UCSD-AML1 (cell line): Measurements from ENCODE around the gene CTNND1.

Source experiments
- DNase-seq: peaks from one replicate; lab custom pipeline; 2025; ENCODE audit not compliant: unreplicated experiment; lab: John Stamatoyannopoulos, UW

CTNND1 gene

DNA sequence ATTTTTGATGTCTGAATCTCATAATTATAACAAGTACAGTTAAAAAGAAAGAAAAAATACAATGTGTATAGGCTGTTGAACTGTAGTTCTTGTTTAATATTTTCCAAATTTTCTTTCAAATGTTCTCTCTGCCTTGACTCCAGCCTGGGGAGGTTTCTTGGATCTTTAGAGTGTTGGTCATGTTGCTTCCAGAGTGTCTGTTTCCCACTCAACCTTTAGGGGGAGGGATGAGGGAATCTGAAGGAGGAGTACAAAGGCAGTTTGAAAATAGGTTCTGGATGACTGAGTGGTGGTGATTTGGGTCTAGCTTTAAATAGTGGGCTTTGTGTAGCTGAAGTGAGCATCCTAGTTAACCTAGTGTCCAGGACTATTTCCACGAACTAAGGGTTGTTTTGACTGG lies 2.0 kb downstream of the CTNND1 start:
- no peak for DNase-seq

DNA sequence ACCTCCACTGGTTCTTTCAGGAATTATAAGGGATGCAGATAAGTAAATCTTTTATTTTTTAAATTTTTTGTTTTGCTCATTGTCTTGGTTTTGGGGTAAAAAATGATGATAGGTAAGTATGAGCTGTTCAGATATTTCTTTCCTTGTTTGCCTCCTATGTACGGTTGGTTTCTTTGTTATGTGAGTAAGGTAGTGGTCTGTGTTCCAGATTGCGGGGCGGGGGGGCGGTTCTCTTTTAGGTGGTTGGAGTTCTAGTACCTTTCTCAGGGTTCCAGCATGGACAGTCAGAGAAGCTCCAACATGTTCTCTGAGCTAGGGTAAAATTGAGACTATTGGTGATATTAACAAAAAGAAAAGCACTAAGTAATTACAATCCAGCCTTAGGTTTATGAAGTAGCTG lies 2.4 kb downstream of the CTNND1 start:
- no peak for DNase-seq

DNA sequence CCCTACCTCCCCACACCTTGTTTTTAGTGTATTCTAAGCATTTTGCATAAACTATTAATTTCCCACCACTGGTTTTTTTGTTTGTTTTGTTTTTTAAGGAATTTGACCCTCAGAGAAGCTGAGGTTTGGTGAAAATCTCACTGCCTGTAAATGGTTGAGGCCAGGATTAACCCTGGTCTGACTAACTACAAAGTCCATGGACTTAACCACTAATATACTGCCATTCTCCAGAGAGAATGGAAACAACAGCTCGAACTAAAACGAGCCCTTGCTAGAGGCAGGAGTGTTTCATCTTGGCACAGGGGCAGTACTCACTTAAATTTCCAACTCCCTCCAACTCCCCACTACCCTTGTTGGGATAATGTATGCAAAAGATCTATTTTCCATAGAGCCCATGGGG lies 3.0 kb downstream of the CTNND1 start:
- DNase-seq: no peak

DNA sequence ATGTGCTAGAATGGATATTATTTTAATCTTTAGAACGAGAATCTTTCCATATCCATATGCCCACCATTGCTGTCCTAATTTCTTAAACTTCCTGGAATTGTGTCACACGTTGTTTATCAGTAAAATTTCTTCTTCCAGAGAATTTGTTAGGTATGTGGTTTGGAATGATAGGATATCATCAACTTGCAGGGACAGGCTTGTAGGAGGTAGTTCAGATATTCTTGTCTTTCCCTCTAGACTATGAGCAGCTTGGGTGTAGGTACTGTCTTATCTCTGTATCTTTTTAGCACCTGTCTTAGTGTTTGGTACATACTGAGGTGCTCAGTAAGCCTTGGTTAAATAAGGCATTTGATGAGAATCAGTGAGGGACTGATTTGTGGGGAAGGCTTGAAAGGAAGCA lies 3.4 kb downstream of the CTNND1 start:
- DNase-seq: no peak

DNA sequence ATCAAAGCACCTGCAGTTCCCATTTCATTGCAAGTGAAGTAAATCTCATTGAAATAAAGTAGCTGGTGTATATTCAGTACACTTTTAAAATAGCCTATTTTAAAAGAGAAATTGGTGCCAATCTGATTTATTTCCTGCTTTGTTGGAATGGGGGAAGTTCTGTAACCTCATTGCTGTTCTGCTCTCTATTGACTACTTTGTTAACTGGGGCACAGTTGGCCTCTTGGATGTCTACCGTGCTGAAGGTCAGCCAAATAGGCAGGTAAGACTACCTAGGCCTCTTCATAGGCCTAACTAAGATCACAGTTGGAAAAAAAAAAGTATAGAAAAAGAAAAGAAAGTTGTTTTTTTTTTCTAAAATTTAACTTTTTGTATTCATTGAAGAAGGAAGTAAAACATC lies 9.2 kb downstream of the CTNND1 start:
- no peak for DNase-seq

DNA sequence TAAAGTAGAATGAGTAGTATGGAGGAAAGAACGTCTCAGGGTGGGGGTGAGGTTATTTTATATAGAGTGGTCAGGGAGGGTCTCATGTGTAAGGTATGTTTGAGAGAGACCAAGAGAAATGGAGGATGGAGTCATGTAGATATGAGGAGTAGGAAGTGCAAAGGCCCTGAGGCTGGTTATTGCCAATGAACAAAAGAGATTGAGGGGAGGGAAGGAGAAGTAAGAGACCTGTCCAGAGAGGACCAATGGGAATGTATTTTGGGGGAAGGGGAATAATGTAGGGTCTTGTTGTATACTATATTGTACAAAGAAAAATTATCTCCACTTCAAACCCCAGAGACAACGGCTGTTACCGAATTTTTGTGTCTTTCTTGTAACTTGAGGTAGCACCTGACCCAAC lies 9.8 kb downstream of the CTNND1 start:
- DNase-seq: no peak

DNA sequence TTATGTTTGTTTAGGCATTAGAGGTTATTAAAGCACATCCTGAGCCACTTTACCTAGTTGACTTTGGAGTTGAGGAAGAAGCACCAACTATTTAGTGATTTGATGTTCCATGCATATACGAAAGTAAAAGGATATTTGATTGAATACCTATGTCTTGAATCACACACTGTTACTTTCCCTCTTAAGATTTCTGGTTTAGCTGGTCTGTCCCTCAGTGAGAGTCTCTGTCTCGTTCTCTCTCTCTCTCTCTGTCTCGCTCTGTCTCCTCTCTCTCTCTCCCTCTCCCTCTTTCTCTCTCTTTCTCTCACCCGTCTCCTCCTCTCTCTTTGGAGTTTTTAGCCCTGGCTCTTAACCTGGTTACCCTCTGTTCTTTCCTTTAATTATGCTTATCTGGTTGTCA lies 11.0 kb downstream of the CTNND1 start:
- DNase-seq: no peak

DNA sequence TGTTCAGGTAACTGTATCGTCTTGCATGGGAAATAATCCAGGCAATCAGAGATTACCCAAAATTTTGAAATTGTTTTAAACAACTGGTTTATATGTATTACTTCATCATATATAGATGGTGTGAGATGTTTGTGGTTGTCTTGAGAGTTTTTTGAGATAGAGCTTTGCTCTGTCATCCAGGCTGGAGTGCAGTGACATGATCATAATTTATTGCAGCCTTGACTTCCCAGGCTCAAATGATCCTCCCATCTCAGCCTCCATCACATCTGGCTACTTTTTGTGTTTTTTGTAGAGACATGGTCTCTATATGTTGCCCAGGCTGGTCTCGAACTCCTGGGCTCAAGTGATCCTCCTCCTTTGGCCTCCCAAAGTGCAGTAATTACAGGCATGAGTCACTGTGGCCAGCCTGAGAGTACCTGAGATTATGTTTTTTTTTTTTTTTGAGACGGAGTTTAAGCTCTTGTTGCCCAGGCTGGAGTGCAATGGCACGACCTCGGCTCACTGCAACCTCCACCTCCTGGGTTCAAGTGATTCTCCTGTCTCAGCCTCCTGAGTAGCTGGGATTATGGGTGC lies 11.5 kb downstream of the CTNND1 start:
- no peak for DNase-seq

DNA sequence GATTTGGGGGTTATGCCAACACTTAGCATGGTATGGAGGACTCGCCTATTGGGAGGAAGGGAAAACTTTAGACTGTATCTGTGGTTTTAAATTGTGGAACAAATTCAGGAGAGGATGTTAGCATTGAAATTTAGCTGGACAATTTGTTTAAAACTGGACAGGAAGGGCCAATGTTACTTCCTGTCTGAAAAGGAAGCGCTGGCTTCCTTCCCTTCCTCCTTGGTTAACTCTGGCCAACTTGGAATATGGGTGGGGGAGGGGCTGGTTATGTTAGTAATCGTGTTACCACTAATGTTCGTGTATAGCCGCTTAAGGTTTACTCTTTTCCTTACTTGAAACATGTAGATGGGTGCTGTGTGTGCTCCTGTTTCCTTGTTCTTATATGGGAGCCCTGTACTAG lies 13.9 kb downstream of the CTNND1 start:
- DNase-seq: no peak

DNA sequence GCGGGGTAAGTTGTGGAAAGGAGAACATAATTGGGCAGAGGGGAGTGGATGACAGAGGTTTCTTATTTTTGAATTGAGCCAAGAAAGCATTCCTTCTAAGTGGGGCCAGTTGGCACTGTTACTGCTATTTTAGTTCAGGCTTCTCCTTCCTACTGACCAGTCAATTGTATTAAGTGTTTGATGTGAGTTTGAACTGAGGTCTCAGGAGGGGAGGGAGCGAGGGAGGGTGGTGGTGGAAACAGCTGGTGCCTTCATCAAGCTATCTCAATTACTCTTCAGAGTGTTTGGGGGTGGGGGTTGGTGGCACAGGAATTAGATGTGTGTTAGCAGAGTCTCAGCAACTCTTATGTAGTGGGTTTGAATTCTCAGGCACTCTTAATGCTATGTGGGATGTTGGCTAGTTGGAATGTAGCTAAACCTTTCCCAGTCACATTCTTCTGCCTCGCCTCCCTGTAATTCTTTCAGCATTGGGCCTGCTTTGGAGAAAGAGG lies 14.5 kb downstream of the CTNND1 start:
- DNase-seq: no peak

DNA sequence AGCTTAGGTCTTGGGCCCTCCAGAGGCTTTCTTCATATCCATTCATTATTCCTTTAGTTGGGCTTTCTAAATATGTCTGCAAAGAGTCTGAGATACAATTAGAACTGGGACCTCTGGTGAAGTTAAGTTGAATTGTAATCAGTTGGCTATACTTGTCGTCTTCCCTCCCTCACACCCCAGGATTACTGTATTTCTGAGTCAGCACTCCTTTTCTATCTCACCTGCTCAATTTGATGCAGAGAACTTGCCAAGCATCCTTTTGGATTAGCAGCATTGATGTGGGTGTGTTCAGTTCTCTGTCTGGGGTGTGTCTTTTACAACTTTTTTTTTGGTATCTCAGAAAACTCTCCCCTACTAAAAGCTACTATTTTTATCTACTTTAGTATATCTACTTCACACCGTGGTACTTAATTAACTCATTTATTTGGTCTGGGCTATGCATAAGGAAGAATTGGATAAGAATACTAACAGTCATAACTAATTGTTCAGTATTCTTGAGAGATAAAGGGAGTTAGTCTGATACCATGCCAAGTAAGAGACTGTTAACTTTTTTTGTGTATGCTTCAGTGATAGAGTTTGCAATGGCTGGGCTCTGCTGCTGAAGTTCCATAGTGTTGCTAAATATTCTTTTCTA lies 15.1 kb downstream of the CTNND1 start:
- DNase-seq: no peak

DNA sequence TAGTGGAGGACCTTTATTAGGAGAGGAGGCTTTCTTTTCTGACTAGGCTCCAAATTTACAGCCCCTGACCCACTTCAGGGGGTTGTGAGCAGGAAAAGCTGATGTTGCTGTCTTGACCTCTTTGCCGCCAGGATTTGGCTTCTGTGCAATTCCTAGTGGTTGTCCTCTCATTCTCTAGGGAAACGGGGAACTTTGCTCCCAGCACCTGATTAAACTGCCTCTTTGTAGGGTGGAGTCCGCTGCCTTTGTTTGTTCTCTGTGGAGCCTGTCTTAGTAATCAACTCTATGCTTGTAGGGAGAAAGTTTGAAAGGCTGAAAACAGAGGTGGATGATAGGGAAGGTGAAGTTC lies 16.3 kb downstream of the CTNND1 start:
- no peak for DNase-seq

DNA sequence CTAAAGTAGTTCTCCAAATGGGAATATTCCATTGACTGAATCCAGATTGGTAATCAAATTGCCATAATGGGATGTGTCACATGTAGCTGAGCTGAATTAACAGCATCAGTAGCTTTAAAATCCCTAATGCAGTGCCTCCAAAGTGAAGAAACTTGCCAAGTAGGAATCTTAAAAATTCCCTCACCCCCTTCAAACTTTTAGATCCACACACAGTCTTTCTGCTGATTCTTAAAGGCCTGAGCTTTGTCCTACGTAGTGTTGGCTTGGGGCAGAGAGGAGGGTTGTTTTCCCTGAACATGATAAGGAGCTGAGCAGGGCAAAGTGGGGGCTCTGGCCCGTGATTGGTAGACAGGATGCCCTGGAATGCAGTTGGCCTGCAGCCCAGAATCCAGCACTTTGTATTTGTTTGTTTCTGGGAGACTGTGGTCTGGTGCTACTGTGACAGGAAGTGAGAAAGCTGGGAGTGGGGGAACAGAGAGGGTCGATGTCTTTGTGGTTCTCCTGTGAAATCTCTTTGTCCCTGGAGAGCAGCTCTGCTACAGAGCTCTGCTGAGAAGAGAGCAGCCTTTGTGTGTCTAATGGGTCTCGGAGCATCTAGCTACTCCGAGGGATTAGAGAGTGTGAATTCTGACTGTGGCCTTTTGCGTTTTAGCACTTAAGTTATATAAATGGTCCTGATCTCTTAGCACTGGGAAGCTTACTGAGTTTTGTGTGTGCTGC lies 16.9 kb downstream of the CTNND1 start:
- peak; percentile 27 for DNase-seq

DNA sequence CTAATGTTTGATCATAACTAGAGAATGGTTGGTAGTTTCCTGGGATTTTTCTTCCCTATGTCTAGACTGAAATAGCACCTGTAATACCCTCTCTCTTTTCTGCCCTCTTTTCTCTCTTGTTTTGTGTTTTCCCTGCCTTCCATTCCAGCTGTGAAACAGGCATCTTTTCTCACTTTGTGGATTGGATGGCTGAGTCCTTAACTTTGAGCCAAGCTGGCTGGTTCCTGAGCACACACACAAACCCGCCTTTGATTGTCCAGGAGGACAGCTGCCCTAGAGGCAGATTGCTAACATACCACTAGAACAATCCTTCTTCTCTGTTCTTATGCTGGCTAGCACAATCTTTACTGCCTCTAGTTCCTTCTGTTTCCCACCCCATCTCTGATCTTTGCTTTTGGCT lies 17.7 kb downstream of the CTNND1 start:
- DNase-seq: no peak

DNA sequence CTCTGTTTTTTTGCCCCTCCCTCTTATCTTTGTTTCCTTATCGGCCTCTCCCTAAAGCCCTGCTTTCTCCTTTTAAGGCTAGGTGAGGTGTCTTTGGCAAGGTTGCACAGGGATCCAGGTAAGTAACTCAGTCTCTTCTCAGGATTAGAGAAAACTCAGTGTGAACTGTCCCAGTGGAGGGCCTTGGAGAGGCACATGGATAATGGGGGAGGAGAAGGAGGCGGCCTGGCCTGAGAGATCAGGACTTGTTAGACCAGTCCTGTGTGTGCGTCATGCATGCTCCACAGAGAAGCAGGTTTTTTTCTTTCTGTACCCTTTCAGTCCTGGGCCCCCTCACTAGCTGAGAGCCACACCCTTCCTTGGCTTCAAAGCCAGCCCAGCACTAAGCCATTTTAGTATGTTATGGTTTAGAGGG lies 19.9 kb downstream of the CTNND1 start:
- DNase-seq: no peak

DNA sequence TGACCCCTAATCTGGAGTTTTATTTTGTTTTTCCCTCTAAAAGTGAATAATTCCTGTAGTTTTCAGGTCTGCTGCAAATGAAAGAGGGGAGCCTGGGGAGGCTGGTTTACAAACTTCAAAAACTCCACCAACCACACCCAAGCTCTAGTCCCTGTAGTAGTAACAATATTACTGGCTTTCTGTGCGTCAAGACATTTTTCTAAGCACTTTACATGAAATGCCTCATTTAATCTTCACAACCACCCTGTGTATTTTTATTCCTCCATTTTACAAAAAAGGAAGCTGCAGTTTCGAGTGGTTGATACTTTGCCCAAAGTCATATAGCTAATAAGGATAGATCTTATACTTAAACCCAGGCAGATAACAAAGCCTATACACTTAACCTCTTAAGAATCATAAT lies 23.5 kb downstream of the CTNND1 start:
- no peak for DNase-seq

DNA sequence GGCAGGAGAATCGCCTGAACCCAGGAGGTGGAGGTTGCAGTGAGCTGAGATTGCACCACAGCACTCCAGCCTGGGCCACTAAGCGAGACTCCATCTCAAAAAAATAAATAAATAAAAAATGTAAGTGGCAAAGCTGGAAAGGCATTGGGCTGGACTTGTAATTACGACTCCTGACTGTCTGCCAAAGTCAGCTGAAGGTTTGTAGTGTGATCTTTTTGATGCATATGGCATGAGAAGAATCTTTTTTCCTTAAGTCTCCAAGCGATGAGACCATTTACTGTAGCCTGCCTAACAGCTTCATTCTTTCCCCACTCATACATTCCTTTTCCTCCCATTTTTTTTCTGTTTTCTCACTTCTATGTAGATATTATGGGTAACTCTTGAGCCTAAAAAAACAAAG lies 24.8 kb downstream of the CTNND1 start:
- DNase-seq: no peak

DNA sequence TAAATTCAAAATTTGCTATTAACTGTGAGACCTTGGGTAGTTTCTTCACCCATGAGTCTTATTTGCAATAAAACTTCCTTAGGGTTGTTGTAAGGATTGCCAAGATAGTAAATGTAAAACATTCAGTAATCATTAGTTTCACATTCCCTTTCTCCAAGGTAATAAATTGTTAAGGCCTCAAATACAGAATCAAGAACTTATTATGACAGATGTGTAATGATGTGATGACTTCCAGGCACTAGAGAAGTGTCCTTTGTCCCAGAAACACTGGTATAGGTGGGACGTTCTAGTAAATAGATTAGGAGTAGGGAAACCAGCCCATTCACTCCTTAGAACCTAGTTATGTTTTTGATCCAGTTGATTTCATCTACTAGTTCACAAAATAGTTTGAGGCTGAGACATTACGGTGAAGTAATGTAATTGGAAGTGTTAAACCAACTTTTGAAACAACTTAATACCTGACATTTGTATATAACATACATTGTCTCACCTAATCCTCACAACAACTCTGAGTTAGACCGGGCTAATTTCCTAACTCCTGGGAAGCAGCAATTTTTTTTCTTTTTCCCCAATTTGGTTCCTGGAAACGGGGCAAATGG lies 25.5 kb downstream of the CTNND1 start:
- no peak for DNase-seq

DNA sequence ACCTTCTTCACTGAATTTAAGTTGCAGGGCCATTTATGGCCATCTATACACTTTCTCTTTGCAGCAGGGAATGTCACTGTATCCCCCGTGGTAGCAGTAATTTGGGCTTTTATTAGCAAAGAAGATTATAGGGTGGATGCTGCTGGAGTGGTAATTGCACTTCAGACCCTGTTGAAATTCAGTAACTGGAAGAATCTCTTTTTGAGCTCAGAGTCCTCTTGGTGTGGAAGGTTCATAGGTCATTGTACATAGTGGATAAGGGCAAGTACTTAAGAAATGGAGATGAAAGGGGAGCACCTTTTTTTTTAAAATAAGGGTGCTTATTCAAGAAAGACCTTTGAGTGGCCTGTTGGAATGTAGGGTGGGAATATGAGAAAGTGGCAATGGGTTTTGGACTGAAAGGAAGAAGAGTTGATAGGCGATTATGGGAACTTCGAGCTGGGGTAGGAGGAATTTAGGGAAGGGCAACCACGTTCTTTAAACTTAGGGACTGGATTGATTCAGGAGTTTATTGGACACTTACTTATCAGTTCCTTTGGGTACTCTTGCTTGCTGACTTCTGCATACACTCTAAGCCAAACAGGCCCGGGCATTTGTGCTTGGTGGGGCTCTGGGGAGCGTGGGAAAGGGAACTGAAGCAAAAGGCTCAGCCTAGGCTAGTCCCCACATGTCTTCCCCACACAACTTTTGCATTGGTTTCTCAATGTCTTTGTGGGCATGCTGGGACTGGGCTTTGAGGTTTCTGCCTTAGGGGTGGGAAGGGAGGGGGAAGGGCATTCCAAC lies 26.5 kb downstream of the CTNND1 start:
- peak; percentile 24 for DNase-seq

DNA sequence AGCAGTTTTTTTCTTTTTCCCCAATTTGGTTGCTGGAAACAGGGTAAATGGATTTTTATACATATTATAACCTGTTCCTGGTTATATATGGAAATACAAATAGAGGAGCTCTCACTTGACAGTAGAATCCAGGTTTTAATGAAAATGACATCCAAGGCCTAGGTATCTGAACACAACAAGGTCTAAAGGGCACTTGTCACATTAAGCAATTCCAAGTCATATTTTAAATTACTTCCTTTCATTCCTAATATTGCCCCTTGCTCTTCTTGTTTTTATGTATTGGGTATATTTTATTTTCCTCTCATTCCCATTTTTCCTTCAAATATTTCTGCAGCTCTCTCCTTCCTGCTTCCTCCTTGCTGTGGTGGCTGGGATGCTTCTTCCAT lies 27.1 kb downstream of the CTNND1 start:
- DNase-seq: no peak

DNA sequence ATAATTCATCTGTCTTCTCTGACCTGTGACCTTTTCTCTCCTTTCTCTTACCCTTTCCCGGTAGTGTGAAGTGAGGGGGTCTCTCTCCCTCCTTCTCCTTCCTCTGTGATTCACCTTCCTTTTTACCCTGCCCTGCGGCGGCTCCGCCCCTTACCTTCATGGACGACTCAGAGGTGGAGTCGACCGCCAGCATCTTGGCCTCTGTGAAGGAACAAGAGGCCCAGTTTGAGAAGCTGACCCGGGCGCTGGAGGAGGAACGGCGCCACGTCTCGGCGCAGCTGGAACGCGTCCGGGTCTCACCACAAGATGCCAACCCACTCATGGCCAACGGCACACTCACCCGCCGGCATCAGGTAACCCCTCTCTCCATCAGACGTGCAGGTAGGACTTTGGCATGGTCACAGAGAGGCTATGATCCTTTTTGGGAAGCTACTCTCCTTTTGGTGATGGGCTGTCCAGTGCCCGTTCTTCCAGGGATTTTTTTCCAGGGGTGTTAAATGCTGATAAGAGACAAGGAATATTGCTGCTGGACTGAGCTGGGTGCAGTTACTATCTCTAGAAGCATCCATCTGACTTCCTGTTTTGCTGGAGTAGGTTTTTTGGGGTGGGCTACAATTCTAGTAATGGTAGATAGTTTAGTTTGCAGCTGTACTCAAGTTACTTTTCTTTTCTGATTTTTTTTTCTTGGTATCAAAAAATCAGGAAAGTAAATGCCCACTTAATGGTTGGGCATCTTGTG lies 29.9 kb downstream of the CTNND1 start:
- no peak for DNase-seq
